Measurements from ENCODE around the gene PLRG1. TPM values are rescaled to one million over a fixed set of nuclear protein-coding genes. Genes with fewer than 3 reads are reported as not detected.

The PLRG1 gene
- total and polyA plus RNA-seq, 2 donors (not counting 1 experiment from before 2014, with no cell fraction given): 72.5 to 101 TPM

DNA sequence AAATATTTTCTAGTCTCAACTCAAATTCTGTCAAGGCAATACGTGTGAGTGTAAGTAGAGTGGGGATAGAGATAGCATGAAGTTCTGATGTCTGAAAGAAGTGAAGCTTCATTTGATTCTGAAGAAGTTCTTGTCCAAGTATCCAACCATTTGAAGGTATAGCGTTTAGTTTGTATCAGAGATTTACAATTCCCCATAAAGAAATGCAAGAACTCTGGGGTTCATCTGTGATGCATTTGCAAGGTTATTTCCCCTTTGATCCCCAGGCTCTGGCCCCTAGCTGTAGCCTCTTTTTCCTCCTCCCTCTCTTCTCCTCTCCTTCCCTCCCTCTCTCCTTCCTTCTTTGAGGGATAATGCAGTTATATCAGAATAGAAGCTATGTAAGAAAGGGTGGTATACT is 32.5 kb upstream of the PLRG1 start:
- no peaks in the 10 kb centered on the region for H3K9me3 ChIP-seq (ENCODE audit: control insufficient read depth, insufficient read depth, low read depth, low read length)
- H3K27ac ChIP-seq (ENCODE audit: insufficient read depth, low read length): no peak overlapping the region
- H3K4me1 ChIP-seq (ENCODE audit: control insufficient read depth, extremely low read depth, insufficient read depth, low read length): no peaks in the 10 kb centered on the region
- DNase-seq (ENCODE audit: low read depth in 2 of 2): no peak
- no peak overlapping the region for H2AFZ ChIP-seq (ENCODE audit: low read length)
- no peak overlapping the region for H3K9ac ChIP-seq (ENCODE audit: insufficient read depth, low read length)
- no peaks in the 10 kb centered on the region for H3K36me3 ChIP-seq (ENCODE audit: control insufficient read depth, insufficient read depth, low read length)
- TF ChIP-seq, protein P1, sequence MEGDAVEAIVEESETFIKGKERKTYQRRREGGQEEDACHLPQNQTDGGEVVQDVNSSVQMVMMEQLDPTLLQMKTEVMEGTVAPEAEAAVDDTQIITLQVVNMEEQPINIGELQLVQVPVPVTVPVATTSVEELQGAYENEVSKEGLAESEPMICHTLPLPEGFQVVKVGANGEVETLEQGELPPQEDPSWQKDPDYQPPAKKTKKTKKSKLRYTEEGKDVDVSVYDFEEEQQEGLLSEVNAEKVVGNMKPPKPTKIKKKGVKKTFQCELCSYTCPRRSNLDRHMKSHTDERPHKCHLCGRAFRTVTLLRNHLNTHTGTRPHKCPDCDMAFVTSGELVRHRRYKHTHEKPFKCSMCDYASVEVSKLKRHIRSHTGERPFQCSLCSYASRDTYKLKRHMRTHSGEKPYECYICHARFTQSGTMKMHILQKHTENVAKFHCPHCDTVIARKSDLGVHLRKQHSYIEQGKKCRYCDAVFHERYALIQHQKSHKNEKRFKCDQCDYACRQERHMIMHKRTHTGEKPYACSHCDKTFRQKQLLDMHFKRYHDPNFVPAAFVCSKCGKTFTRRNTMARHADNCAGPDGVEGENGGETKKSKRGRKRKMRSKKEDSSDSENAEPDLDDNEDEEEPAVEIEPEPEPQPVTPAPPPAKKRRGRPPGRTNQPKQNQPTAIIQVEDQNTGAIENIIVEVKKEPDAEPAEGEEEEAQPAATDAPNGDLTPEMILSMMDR (conservative IDR thresholded peaks at IDR 0.05 in 1 of 2, IDR thresholded peaks at IDR 0.05 in 1 of 2; ENCODE audit: low read depth in 1 of 2, low read length in 2 of 2): no peak
- no peak for TF ChIP-seq EZH2 (IDR thresholded peaks at IDR 0.05; ENCODE audit: low read length, missing control alignments)
- H4K20me1 ChIP-seq (ENCODE audit: control insufficient read depth, extremely low read depth, insufficient read depth, low read length): no peaks in the 10 kb centered on the region
- H3K4me2 ChIP-seq (ENCODE audit: extremely low read depth, insufficient read depth, low read length): no peak overlapping the region
- H3K4me3 ChIP-seq (replicated peaks in 1 of 4; ENCODE audit: control extremely low read depth in 1 of 4, insufficient read depth in 1 of 4, low read depth in 3 of 4, low read length in 4 of 4): no peak overlapping the region
- no peaks in the 10 kb centered on the region for H3K27me3 ChIP-seq (ENCODE audit: control insufficient read depth, insufficient read depth, low read length)
- H3K79me2 ChIP-seq (ENCODE audit: control insufficient read depth, insufficient read depth, low read length): no peaks in the 10 kb centered on the region

DNA sequence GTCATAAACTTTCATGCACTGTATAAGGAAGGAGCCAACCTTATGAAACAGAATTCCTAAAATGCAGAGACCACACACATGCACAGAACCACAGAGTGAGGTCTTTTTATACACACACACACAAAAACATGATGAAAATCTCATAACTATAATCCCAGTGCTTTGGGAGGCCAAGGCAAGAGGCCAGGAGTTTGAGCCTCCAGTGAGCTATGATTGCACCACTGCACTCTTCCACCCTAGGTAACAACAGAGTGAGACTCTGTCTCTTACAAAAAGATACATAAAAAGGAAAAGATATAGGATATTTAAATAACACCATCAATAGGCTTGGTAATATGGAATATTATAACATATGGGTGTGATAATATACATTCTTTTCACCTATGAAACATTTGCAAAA is 29.7 kb upstream of the PLRG1 start:
- TF ChIP-seq, protein P1 (conservative IDR thresholded peaks at IDR 0.05 in 1 of 2, IDR thresholded peaks at IDR 0.05 in 1 of 2; ENCODE audit: low read depth in 1 of 2, low read length in 2 of 2): no peak
- no peak for TF ChIP-seq EZH2 (IDR thresholded peaks at IDR 0.05; ENCODE audit: low read length, missing control alignments)
- Histone ChIP-seq H2AFZ (ENCODE audit: low read length) (no peak overlapping the region), H4K20me1 (ENCODE audit: control insufficient read depth, extremely low read depth, insufficient read depth, low read length) (no peaks in the 10 kb centered on the region), H3K27me3 (ENCODE audit: control insufficient read depth, insufficient read depth, low read length) (no peaks in the 10 kb centered on the region), H3K79me2 (ENCODE audit: control insufficient read depth, insufficient read depth, low read length) (no peaks in the 10 kb centered on the region), H3K36me3 (ENCODE audit: control insufficient read depth, insufficient read depth, low read length) (no peaks in the 10 kb centered on the region), H3K4me3 (replicated peaks in 1 of 4; ENCODE audit: control extremely low read depth in 1 of 4, insufficient read depth in 1 of 4, low read depth in 3 of 4, low read length in 4 of 4) (no peak overlapping the region), H3K9me3 (ENCODE audit: control insufficient read depth, insufficient read depth, low read depth, low read length) (no peaks in the 10 kb centered on the region), H3K4me2 (ENCODE audit: extremely low read depth, insufficient read depth, low read length) (no peak overlapping the region), H3K4me1 (ENCODE audit: control insufficient read depth, extremely low read depth, insufficient read depth, low read length) (no peaks in the 10 kb centered on the region), H3K27ac (ENCODE audit: insufficient read depth, low read length) (no peak overlapping the region), H3K9ac (ENCODE audit: insufficient read depth, low read length) (no peak overlapping the region)
- DNase-seq (ENCODE audit: low read depth in 2 of 2): no peak

DNA sequence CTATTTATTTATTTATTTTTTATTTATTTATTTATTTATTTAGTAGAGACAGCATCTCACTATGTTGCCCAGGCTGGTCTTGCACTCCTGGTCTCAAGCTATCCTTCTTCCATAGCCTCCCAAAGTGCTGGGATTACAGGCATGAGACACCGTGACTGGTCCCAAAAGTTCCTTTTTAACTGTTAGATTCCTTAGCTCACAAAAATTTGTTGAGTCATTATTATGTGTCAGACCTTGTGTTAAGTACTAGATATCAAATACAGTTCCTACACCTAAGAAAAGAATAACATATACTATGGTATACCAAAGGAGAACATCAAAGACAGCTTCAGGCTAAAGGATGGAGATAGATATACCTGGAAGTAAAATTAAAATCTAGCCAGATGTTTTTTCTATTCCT is 28.7 kb upstream of the PLRG1 start:
- H3K36me3 ChIP-seq (ENCODE audit: control insufficient read depth, insufficient read depth, low read length): no peaks in the 10 kb centered on the region
- no peak overlapping the region for H3K27ac ChIP-seq (ENCODE audit: insufficient read depth, low read length)
- no peaks in the 10 kb centered on the region for H3K4me1 ChIP-seq (ENCODE audit: control insufficient read depth, extremely low read depth, insufficient read depth, low read length)
- no peak overlapping the region for H2AFZ ChIP-seq (ENCODE audit: low read length)
- H3K4me2 ChIP-seq (ENCODE audit: extremely low read depth, insufficient read depth, low read length): no peak overlapping the region
- H3K9me3 ChIP-seq (ENCODE audit: control insufficient read depth, insufficient read depth, low read depth, low read length): no peaks in the 10 kb centered on the region
- DNase-seq (ENCODE audit: low read depth in 2 of 2): peak in 1 of 2 donors; percentile 32
- H3K9ac ChIP-seq (ENCODE audit: insufficient read depth, low read length): no peak overlapping the region
- no peak overlapping the region for H3K4me3 ChIP-seq (replicated peaks in 1 of 4; ENCODE audit: control extremely low read depth in 1 of 4, insufficient read depth in 1 of 4, low read depth in 3 of 4, low read length in 4 of 4)
- TF ChIP-seq EZH2 (IDR thresholded peaks at IDR 0.05; ENCODE audit: low read length, missing control alignments): no peak
- TF ChIP-seq, protein P1 (conservative IDR thresholded peaks at IDR 0.05 in 1 of 2, IDR thresholded peaks at IDR 0.05 in 1 of 2; ENCODE audit: low read depth in 1 of 2, low read length in 2 of 2): no peak
- no peaks in the 10 kb centered on the region for H3K79me2 ChIP-seq (ENCODE audit: control insufficient read depth, insufficient read depth, low read length)
- no peaks in the 10 kb centered on the region for H3K27me3 ChIP-seq (ENCODE audit: control insufficient read depth, insufficient read depth, low read length)
- H4K20me1 ChIP-seq (ENCODE audit: control insufficient read depth, extremely low read depth, insufficient read depth, low read length): no peaks in the 10 kb centered on the region

All from fibroblast of lung (primary cell).